Lower leg skin (tissue), 4 donors: ENCODE data around the gene PATJ. TPM values are rescaled to one million over a fixed set of nuclear protein-coding genes. Genes with fewer than 3 reads are reported as not detected.

Experiments
- DNase-seq, 2 donors: peaks; one replicate each; pipeline ENCODE4 v3.0.0-alpha.2; 2019; ENCODE audit warnings: low spot score in 2 of 2
- H3K4me3 ChIP-seq: fragments of 200-600 bp; sonication (generic); 2 replicates; pipeline ENCODE4 v1.5.1; 2017; ENCODE audit warnings: mild to moderate bottlenecking, low read depth; ENCODE audit not compliant: poor library complexity, severe bottlenecking
- POLR2A ChIP-seq, 2 donors: fragments of 450-650 bp; IDR thresholded peaks; one replicate each; pipeline ENCODE4 v1.6.1; 2016 to 2017; ENCODE audit warnings: antibody characterized with exemption in 2 of 2, mild to moderate bottlenecking in 1 of 2, moderate library complexity in 1 of 2
- WGBS, 2 donors: methylation state at CpG; one replicate each; pipeline ENCODE4 v1.1.5; 2018; 5-methylcytosine and 5-hydroxymethylcytosine counted together
- intact Hi-C: fragments of 100-400 bp; cut with DNase I; formaldehyde crosslinking; loops from one replicate; pipeline ENCODE4 v1.15.0; 2023; ENCODE audit warnings: low total_unique reads
- total RNA-seq, 4 donors: library from RNA; depleted of rRNA; stranded (reverse); fragments of >200 nt; gene quantifications; one replicate each; pipeline ENCODE4 v1.1.0, GENCODE V29; 2016
- TF ChIP-seq, protein P1 (sequence below), 3 donors: fragments of 450-650 bp; IDR thresholded peaks; one replicate each; pipeline ENCODE4 v1.5.1; 2016; ENCODE audit warnings: antibody characterized with exemption in 3 of 3, mild to moderate bottlenecking in 3 of 3, moderate library complexity in 2 of 3

PATJ gene
- total RNA-seq, 4 donors from 2014 or later = 50.5 to 89.3 (median 64.5) TPM

DNA sequence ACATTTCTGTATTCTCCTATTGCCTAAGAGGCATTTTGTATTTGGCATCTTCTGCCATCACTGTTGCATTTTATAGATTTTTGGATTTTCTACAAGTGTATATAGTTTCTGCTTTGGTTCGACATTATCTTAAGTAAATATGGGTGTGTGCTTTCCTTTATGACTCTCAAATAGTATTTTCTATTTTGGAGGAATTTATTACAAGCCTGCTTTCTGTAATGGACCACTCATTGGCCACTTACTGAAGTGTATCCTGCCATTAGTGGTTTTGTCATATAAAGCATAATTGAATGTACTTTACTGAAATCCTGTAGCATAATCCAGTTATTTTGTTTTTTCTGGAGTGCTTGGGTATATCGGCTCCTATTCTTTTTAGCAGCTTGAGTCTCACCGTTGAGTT lies 184.3 kb downstream of the PATJ start:
- no peak overlapping the region for H3K4me3 ChIP-seq
- DNase-seq = no peak
- TF ChIP-seq, protein P1, sequence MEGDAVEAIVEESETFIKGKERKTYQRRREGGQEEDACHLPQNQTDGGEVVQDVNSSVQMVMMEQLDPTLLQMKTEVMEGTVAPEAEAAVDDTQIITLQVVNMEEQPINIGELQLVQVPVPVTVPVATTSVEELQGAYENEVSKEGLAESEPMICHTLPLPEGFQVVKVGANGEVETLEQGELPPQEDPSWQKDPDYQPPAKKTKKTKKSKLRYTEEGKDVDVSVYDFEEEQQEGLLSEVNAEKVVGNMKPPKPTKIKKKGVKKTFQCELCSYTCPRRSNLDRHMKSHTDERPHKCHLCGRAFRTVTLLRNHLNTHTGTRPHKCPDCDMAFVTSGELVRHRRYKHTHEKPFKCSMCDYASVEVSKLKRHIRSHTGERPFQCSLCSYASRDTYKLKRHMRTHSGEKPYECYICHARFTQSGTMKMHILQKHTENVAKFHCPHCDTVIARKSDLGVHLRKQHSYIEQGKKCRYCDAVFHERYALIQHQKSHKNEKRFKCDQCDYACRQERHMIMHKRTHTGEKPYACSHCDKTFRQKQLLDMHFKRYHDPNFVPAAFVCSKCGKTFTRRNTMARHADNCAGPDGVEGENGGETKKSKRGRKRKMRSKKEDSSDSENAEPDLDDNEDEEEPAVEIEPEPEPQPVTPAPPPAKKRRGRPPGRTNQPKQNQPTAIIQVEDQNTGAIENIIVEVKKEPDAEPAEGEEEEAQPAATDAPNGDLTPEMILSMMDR (IDR thresholded peaks at IDR 0.05) = no peak
- no peak for TF ChIP-seq POLR2A (IDR thresholded peaks at IDR 0.05)
- WGBS, 2 donors = 88 to 94% methylated on average over 3 of the region's 3 CpGs
- intact Hi-C loops = no loop called here

DNA sequence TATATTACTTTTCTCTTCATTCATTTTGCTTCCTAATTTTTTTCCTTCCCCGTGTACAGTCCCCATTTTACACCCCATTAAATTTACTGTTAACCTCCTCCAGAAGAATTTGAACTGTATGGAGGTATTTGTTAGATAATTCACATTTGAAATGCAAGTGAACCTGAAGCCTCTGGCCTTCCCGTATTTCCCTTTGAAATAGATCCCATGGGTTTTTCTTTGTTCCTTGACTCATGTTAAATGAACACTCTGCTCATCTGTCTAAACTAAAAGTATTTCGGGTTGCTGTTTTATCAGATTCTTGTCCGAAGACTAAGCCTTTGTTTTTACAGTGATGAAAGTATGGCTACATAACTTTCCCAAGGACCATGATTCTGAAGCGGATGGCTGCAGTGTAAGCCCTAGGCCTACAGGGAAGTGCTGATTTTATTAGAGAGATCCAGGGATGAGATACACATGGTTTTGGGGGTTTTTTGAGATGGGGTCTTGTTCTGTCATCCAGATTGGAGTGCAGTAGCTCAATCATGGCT lies 187.9 kb downstream of the PATJ start:
- WGBS, 2 donors = 96 to 98% methylated on average over 5 of the region's 5 CpGs
- no peak for TF ChIP-seq POLR2A (IDR thresholded peaks at IDR 0.05)
- intact Hi-C loops = no loop called here
- DNase-seq = no peak
- H3K4me3 ChIP-seq = no peak overlapping the region

DNA sequence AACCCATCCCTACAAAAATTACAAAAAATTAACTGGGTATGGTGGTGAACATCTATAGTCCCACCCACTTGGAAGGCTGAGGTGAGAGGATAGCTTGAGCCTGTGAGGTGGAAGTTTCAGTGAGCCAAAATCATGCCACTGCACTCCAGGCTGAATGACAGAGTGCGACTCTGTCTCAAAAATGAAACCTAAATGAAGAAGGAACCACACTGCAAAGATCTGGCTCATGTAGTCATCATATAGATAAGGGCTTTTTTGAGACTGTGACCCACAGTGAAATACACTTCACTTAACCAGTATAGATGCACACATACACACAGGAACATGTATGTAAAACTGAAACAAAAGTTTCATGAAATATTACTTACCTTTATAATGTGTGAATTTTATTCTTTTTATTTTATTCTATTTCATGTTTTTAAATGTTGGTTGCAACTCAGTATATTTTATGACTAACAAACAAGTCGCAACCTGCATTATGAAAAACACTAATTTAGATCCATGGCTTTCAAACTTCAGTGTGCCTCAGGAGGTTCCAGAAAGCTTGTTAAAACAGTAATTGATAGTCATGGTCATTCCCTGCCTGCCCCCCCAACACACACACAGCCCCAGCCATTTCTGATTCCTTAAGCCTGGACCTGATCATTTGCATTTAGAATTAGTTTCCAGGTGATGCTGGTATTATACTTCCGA lies 189.5 kb downstream of the PATJ start:
- TF ChIP-seq, protein P1 (IDR thresholded peaks at IDR 0.05) = no peak
- no peak for TF ChIP-seq POLR2A (IDR thresholded peaks at IDR 0.05)
- DNase-seq = no peak
- 85 to 90% methylated on average over 3 of the region's 3 CpGs for WGBS, 2 donors
- intact Hi-C loops = no loop called here
- no peak overlapping the region for H3K4me3 ChIP-seq

DNA sequence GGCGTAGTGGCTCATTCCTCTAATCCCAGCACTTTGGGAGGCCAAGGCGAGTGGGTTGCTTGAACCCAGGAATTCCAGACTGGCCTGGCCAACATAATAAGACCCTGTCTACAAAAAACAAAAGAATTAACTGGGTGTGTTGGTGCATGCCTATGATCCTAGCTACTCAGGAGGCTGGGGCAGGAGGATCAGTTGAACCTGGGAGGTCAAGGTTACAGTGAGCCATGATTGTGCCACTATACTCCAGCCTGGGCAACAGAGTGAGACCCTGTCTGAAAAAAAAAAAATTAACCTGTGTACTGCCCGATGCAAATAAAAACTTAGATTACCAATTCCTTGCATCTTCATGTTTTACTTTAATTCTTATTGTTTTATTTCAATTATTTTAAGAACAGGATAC lies 193.2 kb downstream of the PATJ start:
- H3K4me3 ChIP-seq = no peak overlapping the region
- intact Hi-C loops = no loop called here
- WGBS, 2 donors = 95 to 98% methylated on average over 3 of the region's 3 CpGs
- TF ChIP-seq POLR2A (IDR thresholded peaks at IDR 0.05) = no peak
- TF ChIP-seq, protein P1 (IDR thresholded peaks at IDR 0.05) = no peak
- DNase-seq = no peak

DNA sequence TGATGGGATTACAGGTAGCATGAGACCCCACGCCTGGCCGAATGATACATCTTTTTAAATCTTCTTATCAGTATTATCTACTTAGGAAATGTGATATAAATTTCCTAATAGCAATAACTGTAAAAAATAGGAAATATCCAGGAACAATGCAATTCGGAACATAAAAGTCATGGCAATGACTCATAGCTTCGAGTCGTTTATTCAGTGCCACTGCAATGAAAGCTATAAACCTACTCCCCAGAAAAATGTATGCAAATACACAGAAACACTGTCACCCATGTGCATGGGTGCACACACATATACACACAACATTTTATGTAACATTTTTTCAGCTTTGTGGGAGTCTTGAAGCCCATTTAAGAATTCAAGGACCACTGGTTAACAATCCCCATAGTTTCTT lies 194.6 kb downstream of the PATJ start:
- no peak for DNase-seq
- no peak overlapping the region for H3K4me3 ChIP-seq
- intact Hi-C loops = no loop called here
- 60 to 80% methylated on average over 5 of the region's 5 CpGs for WGBS, 2 donors
- TF ChIP-seq, protein P1 (IDR thresholded peaks at IDR 0.05) = no peak
- TF ChIP-seq POLR2A (IDR thresholded peaks at IDR 0.05) = no peak

DNA sequence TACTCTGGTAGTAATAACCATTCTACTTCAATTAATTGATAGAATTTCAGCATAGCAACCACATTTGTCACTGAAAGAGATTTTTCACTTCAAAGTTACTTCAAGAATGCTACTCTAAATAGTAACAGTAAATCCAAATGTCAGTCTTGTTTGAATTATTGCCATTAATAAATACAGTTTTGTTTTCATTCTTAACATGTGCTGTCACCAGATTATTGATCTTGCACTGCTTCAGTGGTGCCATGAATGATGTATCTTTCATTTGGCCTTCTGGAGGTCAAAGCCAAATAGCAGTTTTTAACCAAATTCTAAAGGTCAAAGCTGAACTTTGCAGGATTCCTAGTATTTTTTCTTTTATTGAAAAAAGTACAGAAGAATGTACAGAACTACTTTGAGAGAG lies 199.5 kb downstream of the PATJ start:
- H3K4me3 ChIP-seq = no peak overlapping the region
- DNase-seq = no peak
- intact Hi-C loops = no loop called here
- TF ChIP-seq, protein P1 (IDR thresholded peaks at IDR 0.05) = no peak
- TF ChIP-seq POLR2A (IDR thresholded peaks at IDR 0.05) = no peak
